Urothelium cell line (cell line): ENCODE data around the gene ALKBH5.

Experiments used
- DNase-seq: peaks from one replicate; pipeline ENCODE4 v3.0.0; 2011; ENCODE audit warnings: low spot score, mixed read lengths
- FAIRE-seq: peaks from 2 replicates; lab custom pipeline; 2011; peaks lifted over from hg19 to GRCh38; lab: Jason Lieb, UNC

The ALKBH5 gene

GRCh38 chr17:18256776-18257175, 73.1 kb downstream of the ALKBH5 start:
- no peak for FAIRE-seq

DNA sequence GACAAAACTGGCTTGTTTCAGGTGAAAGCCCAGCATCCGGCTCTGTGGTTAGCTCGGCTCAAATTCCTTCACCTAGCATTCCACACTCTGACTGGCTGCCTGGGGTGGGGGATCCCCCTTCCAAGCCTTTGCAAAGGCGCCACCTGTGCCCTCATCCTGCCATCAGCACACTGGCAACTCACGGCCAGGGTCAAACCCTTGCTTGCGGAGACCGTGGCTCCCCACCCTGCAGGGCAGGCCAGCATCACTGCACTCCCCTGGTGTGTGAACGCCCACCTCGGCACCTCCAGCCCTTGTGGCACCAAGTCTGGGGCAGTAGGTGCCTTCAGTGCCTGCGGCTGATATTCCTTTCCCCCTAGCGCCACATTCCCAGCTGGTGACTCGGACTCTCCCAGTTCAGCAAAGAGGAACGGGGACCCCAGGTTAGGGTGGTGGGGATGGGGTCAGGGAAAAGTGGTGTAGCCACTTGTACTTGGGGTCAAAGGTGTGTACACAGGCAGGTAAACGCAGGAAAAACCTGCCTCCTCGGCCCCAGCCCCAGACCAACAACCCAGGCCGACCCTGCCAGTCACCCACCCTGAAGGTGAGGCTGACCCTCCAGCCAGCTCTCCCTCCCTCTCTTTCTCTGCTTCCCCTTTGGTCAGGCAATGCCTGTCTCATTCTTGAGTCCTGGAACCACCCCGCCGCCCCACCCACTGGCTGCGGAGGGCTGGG, 73.8 kb downstream of the ALKBH5 start:
- DNase-seq: peak; percentile 53

More at GRCh38 chr17:18256776-18257175, 73.1 kb downstream of the ALKBH5 start:
- no peak for DNase-seq

DNA sequence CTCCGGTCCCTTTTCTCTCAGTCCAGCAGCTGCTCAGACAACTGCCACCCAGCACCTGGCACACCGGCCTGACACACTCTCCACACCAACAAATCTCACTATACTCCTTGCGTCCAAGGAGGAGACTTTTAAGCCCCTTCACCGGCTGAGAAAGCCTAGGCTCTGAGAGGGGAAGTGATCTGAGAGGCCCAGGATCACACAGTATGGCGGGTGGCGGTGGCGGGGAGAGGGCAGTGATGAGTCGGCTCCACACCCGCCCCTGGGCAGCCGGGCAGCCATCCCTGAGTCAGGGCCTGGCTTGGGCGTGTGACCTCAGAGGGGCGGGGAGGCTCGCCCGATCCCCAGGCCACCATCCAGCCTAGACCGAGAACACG, 74.3 kb downstream of the ALKBH5 start:
- FAIRE-seq (no peak), DNase-seq (peak; percentile 70)

More for the DNA sequence above, 73.8 kb downstream of the ALKBH5 start:
- peak; percentile 37 for FAIRE-seq

GRCh38 chr17:18258356-18259038, 74.9 kb downstream of the ALKBH5 start, which contains the start of gene FLII:
Gene FLII (minus strand): TSS chr17:18258738. CDS start chr17:18258690, 48 bp downstream.
- FAIRE-seq: peak; percentile 58
- peak; percentile 73 for DNase-seq
